ENCODE results near the gene MEIS3. TPM values are rescaled to one million over a fixed set of nuclear protein-coding genes. Genes with fewer than 3 reads are reported as not detected.
"Not testable (repeated sequence)": the region's sequence is repeated elsewhere in the genome, so short reads cannot be mapped to it uniquely, and the experiment has no call there.

MEIS3 gene
- total RNA-seq, 6 experiments from 2014 or later: 0.53 to 1.6 (median 0.77) TPM

GRCh38 chr19:47398707-47399597 is 20.4 kb downstream of the MEIS3 start:
- no peak for DNase-seq
- H3K27me3 ChIP-seq: no peaks in the 10 kb centered on the region
- 56% methylated on average over 13 of the region's 24 CpGs for WGBS (ENCODE audit: insufficient coverage, low coverage, low lambda C conversion rate, missing lambda C conversion rate)
- ATAC-seq: peak in 1 of 4 donors; percentile 19
- intact Hi-C loops (cut with DNase I): no loop called here
- H3K36me3 ChIP-seq: no peaks in the 10 kb centered on the region
- H3K4me3 ChIP-seq: no peak overlapping the region
- H3K4me1 ChIP-seq: no peaks in the 10 kb centered on the region
- no peak overlapping the region for H3K27ac ChIP-seq
- H3K9me3 ChIP-seq: no peaks in the 10 kb centered on the region
- TF ChIP-seq CTCF (IDR thresholded peaks at IDR 0.05) (no peak), POLR2A (IDR thresholded peaks at IDR 0.05) (no peak)

GRCh38 chr19:47391510-47392223 is 27.7 kb downstream of the MEIS3 start:
- Histone ChIP-seq H3K4me3 (no peak overlapping the region), H3K27ac (no peak overlapping the region), H3K4me1 (no peaks in the 10 kb centered on the region), H3K27me3 (no peaks in the 10 kb centered on the region), H3K36me3 (no peaks in the 10 kb centered on the region), H3K9me3 (no peaks in the 10 kb centered on the region)
- DNase-seq (peak; percentile 81 to 87 (median 84)), ATAC-seq (peak; percentile 94 to 96 (median 94))
- intact Hi-C loops (cut with DNase I): loop anchor here (5.0 kb wide), 2 partner anchors 94 to 99 kb away; no protein-coding TSS in a partner anchor
- TF ChIP-seq CTCF (IDR thresholded peaks at IDR 0.05) (peak; percentile 91 to 95 (median 92)), POLR2A (IDR thresholded peaks at IDR 0.05) (no peak)
- 0% methylated on average over 5 of the region's 15 CpGs for WGBS (ENCODE audit: insufficient coverage, low coverage, low lambda C conversion rate, missing lambda C conversion rate)

GRCh38 chr19:47390533-47391488 is 28.5 kb downstream of the MEIS3 start:
- intact Hi-C loops (cut with DNase I): loop anchor here (5.0 kb wide), 2 partner anchors 94 to 99 kb away; no protein-coding TSS in a partner anchor
- no peak for TF ChIP-seq CTCF (IDR thresholded peaks at IDR 0.05)
- TF ChIP-seq POLR2A (IDR thresholded peaks at IDR 0.05): no peak
- DNase-seq (no peak), ATAC-seq (no peak)
- no peaks in the 10 kb centered on the region for H3K36me3 ChIP-seq
- 70% methylated on average over 20 of the region's 20 CpGs for WGBS (ENCODE audit: insufficient coverage, low coverage, low lambda C conversion rate, missing lambda C conversion rate)
- H3K27me3 ChIP-seq: no peaks in the 10 kb centered on the region
- H3K4me3 ChIP-seq: no peak overlapping the region
- no peak overlapping the region for H3K27ac ChIP-seq
- H3K4me1 ChIP-seq: no peaks in the 10 kb centered on the region
- H3K9me3 ChIP-seq: no peaks in the 10 kb centered on the region

GRCh38 chr19:47389150-47389556 is 30.2 kb downstream of the MEIS3 start:
- Histone ChIP-seq H3K27ac (peak overlapping the region in 1 of 3 donors; percentile 17), H3K9me3 (no peaks in the 10 kb centered on the region), H3K36me3 (no peaks in the 10 kb centered on the region), H3K4me3 (no peak overlapping the region), H3K27me3 (no peaks in the 10 kb centered on the region), H3K4me1 (no peaks in the 10 kb centered on the region)
- ATAC-seq (peak; percentile 48 to 60 (median 54)), DNase-seq (peak in 1 of 3 donors; percentile 70)
- WGBS (ENCODE audit: insufficient coverage, low coverage, low lambda C conversion rate, missing lambda C conversion rate): 65% methylated on average over 9 of the region's 9 CpGs
- TF ChIP-seq POLR2A (IDR thresholded peaks at IDR 0.05) (no peak), CTCF (IDR thresholded peaks at IDR 0.05) (no peak)
- intact Hi-C loops (cut with DNase I): no loop called here

GRCh38 chr19:47388721-47389120 is 30.6 kb downstream of the MEIS3 start:
- ATAC-seq: peak in 3 of 4 donors; percentile 29 to 66 (median 34)
- H3K4me3 ChIP-seq; H3K27me3 ChIP-seq; H3K4me1 ChIP-seq; intact Hi-C loops (cut with DNase I); H3K9me3 ChIP-seq; H3K36me3 ChIP-seq; DNase-seq: not testable (repeated sequence)
- 73% methylated on average over 5 of the region's 5 CpGs for WGBS (ENCODE audit: insufficient coverage, low coverage, low lambda C conversion rate, missing lambda C conversion rate)
- H3K27ac ChIP-seq: peak overlapping the region in 1 of 3 donors; percentile 17

- intact Hi-C loops (cut with DNase I): not testable (repeated sequence)
Measured at GRCh38 chr19:47387623-47388022, 31.7 kb downstream of the MEIS3 start.

More at GRCh38 chr19:47387623-47388022, 31.7 kb downstream of the MEIS3 start:
- H3K4me3 ChIP-seq, H3K9me3 ChIP-seq, H3K4me1 ChIP-seq, DNase-seq, H3K27ac ChIP-seq, H3K36me3 ChIP-seq, H3K27me3 ChIP-seq, ATAC-seq: not testable (repeated sequence)
- WGBS (ENCODE audit: insufficient coverage, low coverage, low lambda C conversion rate, missing lambda C conversion rate): 52% methylated on average over 2 of the region's 3 CpGs

Measured in right lobe of liver (tissue), 6 donors.